ENCODE results near the gene KRTAP9-7.

KRTAP9-7 gene

DNA sequence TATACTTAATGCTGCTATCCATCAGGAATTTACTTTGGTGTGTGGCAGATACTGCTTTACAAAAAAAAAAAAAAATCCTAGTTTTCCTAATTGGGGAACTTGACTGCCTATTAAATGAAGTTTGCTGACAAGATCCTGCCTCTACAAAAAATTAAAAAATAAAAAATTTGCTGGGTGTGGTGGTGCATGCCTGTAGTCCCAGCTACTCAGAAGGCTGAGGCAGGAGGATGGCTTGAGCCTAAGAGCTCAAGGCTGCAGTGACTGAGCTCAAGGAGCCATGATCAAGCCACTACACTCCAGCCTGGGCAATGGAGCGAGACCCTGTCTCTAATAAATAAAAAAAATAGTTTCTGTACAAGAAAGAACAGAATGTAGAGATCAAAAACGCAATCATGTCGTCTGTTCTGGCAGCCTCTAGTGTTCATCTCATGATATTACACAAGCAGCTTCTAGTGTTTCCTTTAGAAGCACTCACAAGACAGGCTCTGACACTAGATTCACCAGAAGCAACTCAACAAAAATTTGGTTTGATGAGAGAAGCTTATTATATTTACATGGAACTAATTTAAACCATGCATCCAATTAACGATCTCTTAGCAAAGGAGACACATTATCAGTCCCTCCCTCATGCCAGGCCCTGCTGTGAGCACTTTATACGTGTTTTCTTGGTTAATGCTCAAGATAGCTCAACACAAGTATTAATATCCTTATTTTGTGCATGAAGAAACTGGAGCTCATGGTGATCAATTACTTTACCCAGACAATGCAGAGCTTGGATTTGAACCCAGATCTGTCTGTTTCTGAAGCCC lies 46.8 kb downstream of the KRTAP9-7 start:
- H3K27ac ChIP-seq: no peak overlapping the region
- TF ChIP-seq ZFX (IDR thresholded peaks at IDR 0.05): no peak
- TF ChIP-seq, protein P1, sequence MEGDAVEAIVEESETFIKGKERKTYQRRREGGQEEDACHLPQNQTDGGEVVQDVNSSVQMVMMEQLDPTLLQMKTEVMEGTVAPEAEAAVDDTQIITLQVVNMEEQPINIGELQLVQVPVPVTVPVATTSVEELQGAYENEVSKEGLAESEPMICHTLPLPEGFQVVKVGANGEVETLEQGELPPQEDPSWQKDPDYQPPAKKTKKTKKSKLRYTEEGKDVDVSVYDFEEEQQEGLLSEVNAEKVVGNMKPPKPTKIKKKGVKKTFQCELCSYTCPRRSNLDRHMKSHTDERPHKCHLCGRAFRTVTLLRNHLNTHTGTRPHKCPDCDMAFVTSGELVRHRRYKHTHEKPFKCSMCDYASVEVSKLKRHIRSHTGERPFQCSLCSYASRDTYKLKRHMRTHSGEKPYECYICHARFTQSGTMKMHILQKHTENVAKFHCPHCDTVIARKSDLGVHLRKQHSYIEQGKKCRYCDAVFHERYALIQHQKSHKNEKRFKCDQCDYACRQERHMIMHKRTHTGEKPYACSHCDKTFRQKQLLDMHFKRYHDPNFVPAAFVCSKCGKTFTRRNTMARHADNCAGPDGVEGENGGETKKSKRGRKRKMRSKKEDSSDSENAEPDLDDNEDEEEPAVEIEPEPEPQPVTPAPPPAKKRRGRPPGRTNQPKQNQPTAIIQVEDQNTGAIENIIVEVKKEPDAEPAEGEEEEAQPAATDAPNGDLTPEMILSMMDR (conservative IDR thresholded peaks at IDR 0.05): peak; percentile 93

- TF ChIP-seq, protein P1 (conservative IDR thresholded peaks at IDR 0.05): no peak
- no peak overlapping the region for H3K27ac ChIP-seq
Measured at GRCh38 chr17:41322903-41323895, 47.7 kb downstream of the KRTAP9-7 start.

DNA sequence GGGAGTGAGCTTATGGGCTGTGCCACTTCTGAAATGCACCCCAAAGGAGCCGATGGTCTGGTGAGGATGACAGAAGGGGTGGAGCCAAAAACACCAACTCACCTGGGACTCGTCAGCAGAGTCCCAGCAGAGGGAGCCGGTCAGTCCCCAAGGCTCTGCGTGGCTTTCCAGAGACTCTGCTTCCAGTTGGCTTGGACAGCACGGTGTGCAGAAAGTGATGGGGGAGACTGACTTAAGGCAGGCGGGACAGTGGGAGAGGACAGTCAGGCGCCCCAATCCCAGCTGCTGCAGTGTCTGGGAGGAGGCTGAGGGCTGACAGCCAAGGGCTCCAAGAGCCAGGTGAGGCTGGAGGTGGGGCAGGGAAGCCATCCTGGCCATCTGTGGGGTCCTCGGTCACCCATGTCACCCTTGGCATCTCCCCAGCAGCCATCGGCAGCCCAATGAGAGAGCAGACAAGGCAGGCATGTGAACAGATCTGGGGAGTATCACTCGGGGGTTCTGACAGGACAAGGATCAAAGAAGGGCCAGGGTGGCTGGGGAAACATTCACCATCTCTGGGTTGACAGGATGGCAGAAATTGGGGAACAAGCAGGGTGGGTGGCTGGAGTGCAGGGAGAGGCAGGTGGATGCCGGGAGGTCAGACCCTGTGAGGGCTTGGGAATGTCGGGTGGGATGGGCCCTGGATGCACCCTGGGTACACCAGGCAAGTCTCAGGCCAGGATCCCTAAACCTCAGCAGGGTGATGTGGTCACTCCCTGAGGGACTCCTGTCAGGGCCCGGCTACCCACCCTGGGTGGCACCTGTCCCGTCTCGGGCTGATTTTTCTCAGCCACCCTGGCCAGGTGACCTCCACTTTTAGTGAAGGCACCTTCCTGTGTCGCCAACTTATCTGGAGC lies 48.9 kb downstream of the KRTAP9-7 start:
- TF ChIP-seq, protein P1 (conservative IDR thresholded peaks at IDR 0.05): peak; percentile 52
- no peak for TF ChIP-seq ZFX (IDR thresholded peaks at IDR 0.05)

GRCh38 chr17:41325126-41325525 lies 49.6 kb downstream of the KRTAP9-7 start:
- H3K27ac ChIP-seq: no peak overlapping the region
- TF ChIP-seq, protein P1 (conservative IDR thresholded peaks at IDR 0.05): no peak
- TF ChIP-seq ZFX (IDR thresholded peaks at IDR 0.05): no peak

More for the DNA sequence above, 48.9 kb downstream of the KRTAP9-7 start:
- no peak overlapping the region for H3K27ac ChIP-seq

DNA sequence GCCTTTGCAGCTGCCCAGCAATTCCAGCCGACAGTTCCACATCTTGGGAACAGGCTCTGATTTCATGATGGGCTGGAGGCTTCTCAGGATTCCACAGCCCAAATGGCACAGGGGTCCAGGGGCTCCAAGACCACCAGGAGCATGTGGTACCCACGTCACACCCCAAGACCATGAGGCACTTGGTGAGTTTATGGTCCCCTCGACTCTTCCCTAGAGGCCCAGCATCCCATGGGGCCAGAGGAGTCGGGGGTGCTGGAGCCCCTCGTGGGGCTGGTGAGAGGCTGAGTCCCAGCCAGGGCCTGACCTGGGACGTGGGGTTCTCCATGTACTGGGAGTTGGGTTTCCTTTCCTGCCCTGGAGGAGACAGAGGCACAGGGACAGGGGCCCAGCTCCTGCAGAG lies 50.1 kb downstream of the KRTAP9-7 start:
- no peak overlapping the region for H3K27ac ChIP-seq
- TF ChIP-seq ZFX (IDR thresholded peaks at IDR 0.05): no peak
- TF ChIP-seq, protein P1 (conservative IDR thresholded peaks at IDR 0.05): no peak

All from C4-2B (cell line).